ENCODE data around the gene IQCF2.
"Not testable (repeated sequence)": the region's sequence is repeated elsewhere in the genome, so short reads cannot be mapped to it uniquely, and the experiment has no call there.

IQCF2 gene

DNA sequence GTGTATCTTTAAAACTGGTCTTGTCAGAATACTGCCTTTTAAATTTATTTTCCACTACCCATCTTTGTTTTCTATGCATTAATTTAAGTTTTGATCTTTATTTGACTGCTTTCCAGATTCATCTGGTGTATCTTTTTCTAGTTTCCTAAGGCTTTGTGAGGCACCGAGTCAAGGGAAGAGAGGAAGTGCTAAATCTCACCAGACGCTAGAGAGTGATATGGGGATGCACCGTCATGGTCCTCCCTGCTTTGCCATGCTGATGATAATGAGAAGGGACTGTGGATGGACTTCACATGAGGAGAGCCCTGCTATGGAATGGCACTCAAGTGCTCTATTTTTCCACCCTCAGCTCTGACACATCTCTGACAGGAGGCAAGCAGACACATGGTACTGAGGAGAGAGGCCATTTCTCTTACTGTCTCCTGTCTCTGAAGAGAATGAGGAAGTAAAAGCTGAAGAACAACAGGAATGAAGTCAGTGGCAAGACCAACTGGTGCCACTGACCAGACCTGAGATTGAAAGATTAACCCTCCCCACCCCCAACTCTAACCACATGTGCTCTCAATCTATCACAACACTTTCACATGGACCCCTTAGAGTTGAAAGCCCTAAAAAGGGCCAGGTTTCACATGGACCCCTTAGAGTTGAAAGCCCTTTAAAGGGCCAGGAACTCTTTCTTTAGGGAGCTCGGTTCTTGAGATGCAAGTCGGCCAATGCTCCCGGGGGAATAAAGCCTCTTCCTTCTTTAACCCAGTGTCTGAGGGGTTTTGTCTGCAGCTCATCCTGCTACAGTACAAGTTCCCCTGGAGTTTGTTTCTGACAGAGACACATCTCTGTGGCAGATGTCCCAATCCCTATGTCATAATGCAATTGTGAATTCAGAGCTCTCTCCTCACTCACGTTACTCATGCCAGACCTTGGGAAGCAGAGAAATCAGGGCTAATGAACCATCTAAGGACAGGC is at the start of gene IQCF2:
Gene IQCF2, plus strand, starts transcription at position 913 of the 963 bp plus-strand sequence. CDS start 52 bp downstream, outside the sequence.
- DNase-seq = no peak

DNA sequence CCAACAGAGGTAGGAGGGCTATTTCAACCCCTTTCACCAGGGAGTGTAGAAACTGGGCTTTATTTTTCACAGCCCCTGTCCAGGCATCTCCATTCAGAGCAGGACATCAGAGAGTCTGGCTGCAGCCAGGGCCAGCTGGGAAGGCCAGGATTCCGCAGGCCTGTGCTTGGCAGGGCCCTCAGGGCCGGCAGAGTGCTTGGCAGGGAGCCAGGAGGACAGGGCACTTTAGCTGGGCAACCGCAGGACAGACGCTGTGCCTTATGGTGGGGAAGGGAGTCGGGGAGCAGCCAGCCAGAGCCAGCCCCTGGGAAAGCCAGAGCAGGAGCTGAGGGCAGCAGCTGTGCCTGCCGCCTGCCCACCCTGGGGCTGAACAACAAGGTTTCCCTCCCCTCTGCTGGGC is 47.9 kb upstream of the IQCF2 start:
- no peak for DNase-seq

- DNase-seq = no peak
Observed at GRCh38 chr3:51814034-51814433, 47.4 kb upstream of the IQCF2 start.

- no peak for DNase-seq
Observed at GRCh38 chr3:51815614-51816013, 45.8 kb upstream of the IQCF2 start.

DNA sequence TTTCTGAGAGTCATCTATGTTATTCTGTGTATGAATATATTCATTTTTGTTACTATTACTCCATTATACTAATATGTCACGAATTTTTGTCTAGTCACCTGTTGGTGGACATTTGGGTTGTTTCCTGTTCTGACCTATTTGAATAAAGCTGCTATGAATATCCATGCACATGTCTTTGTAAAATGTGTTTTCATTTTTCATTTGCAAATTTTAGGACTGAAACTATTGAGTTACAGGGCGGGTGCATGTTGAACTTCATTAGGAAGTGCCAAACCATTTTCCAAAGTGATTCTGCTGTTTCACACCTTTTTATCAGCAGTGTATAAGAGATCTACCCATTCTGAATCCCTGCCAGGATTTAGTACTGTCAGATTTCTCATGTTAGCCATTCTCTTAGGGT is 44.7 kb upstream of the IQCF2 start:
- DNase-seq = no peak

- DNase-seq = no peak
Observed at GRCh38 chr3:51817375-51817774, 44.0 kb upstream of the IQCF2 start.

- no peak for DNase-seq
Observed at GRCh38 chr3:51819151-51819550, 42.3 kb upstream of the IQCF2 start.

DNA sequence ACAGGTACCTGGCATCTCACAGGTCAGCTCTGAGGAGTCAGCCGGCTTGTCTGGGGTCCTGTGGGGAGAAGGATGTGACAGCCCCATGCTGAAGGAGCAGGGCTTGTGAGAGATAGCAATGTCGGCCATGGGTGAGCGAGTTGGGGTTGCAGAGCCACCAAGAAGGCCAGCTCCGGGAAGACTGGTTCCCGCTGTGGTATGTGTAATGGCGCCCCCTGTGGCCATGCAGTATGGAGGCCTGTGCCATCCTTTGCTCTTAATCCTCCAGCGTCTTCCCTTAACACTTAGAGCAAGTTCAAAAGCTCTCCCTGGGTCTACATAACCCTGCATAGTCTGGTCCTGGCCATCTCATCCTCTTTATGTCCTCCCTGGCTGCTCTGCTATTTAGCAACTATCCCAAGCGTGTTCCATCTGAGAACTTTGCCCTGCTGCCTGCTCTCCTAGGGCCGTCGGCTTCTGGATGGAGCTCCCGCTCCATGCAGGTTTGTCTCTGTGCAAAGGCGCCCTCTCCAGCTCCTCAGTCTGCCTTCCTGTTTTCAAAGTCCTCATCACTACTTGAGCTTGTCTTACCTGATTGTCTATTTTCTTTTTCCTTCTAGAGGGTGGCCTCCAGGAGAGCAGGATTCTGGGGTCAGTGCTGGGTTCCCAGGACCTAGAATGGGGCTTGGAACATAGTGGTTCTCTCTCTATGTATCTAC is 41.6 kb upstream of the IQCF2 start:
- no peak for DNase-seq

- DNase-seq = no peak
Observed at GRCh38 chr3:51828297-51828696, 33.1 kb upstream of the IQCF2 start.

GRCh38 chr3:51830345-51830744 is 31.1 kb upstream of the IQCF2 start:
- DNase-seq = no peak

GRCh38 chr3:51830836-51831385 is 30.5 kb upstream of the IQCF2 start:
- no peak for DNase-seq

- no peak for DNase-seq
Observed at GRCh38 chr3:51836606-51837005, 24.8 kb upstream of the IQCF2 start.

- DNase-seq = no peak
Observed at GRCh38 chr3:51845129-51845528, 16.3 kb upstream of the IQCF2 start.

- DNase-seq = not testable (repeated sequence)
Observed at GRCh38 chr3:51855411-51855810, 6.0 kb upstream of the IQCF2 start.

GRCh38 chr3:51862886-51863285 is 1.5 kb downstream of the IQCF2 start:
- no peak for DNase-seq

DNA sequence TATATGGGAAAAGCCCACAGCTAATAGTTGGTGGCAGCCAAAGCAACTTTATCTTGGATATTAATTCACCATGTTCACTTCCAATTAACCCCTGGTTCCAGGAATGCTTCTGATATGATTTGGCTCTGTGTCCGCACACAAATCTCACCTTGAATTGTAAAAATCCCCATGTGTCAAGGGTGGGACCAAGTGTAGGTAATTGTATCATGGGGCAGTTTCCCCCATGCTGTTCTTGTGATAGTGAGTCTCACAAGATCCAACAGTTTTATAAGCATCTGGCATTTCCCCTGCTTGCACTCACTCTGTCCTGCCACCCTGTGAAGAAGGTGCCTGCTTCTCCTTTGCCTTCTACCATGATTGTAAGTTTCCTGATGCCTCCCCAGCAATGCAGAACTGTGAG is 7.5 kb downstream of the IQCF2 start:
- DNase-seq = not testable (repeated sequence)

GRCh38 chr3:51869304-51869703 is 7.9 kb downstream of the IQCF2 start:
- no peak for DNase-seq

- DNase-seq = no peak
Observed at GRCh38 chr3:51873253-51873766, 11.9 kb downstream of the IQCF2 start.

DNA sequence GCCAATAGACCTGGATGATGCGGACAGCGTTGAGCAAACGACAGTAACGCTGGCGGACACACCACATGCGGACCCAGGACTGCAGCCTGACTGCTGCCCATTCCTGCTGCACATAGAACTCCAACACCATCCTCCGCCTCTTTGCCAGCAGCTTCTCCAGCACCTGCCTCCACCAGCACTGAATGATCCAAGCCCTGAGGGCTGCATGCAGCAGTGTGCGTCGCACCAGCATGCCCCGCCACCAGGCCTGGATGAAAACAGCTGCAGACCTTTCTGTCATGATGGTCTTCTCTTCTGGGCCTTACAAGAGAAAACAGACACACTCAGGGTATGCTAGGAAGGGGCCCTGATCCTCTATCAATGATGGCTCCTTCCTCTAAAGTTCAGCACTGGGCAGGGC is 12.5 kb downstream of the IQCF2 start:
- DNase-seq = no peak

DNA sequence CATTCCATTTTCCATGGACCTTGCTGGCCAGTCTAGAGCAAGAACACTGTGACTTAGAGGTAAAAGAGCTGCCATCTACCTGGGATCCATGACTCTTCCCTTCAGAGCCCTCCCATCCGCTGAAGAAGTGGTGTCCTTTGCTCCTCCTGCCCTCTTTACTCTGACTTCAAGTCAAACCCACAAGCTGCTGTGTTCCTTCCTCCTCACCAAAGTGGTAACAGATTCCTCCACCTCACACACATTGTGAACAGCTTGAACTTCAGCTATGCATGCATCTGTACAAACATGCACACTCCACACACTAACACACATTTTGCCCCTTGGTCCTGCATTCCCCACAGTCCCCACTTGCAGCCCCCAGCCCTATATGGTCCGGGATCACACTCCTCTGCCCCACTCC is 13.0 kb downstream of the IQCF2 start:
- DNase-seq = no peak

- no peak for DNase-seq
Observed at GRCh38 chr3:51874889-51875288, 13.5 kb downstream of the IQCF2 start.

DNA sequence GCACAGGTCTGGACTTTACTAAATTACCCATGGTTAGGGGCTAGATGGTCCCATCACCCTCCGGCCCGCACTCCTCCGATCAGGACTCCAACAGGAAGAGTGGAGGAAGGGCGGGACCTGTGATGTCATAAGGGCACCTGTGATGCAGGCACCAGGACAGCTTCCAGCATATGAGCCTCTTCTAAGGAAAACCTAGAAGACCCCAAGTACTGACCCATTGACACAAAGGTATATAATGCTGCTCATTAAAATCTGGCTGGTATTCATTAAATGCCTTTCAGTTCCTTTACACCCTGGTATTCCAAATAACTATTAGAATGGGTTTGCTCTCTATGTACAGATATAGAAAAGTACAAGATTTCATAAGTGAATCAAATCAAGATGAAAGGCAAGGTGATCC is 14.1 kb downstream of the IQCF2 start, which contains the start of gene IQCF5:
Gene IQCF5, minus strand, starts transcription at position 101 of the 400 bp plus-strand sequence. Its CDS starts 70 bp downstream, at position 31.
- DNase-seq = no peak

- DNase-seq = no peak
Observed at GRCh38 chr3:51876186-51876585, 14.8 kb downstream of the IQCF2 start.
